HG02884 (cell line): Measurements from ENCODE around the gene ARHGEF28.

ENCODE experiments used
- ATAC-seq: cut with Tn5 transposase; IDR thresholded peaks from one replicate; pipeline ENCODE4 v1.9.1; 2021; ENCODE audit warnings: mild to moderate bottlenecking, moderate library complexity; ENCODE audit not compliant: unreplicated experiment

Gene ARHGEF28

DNA sequence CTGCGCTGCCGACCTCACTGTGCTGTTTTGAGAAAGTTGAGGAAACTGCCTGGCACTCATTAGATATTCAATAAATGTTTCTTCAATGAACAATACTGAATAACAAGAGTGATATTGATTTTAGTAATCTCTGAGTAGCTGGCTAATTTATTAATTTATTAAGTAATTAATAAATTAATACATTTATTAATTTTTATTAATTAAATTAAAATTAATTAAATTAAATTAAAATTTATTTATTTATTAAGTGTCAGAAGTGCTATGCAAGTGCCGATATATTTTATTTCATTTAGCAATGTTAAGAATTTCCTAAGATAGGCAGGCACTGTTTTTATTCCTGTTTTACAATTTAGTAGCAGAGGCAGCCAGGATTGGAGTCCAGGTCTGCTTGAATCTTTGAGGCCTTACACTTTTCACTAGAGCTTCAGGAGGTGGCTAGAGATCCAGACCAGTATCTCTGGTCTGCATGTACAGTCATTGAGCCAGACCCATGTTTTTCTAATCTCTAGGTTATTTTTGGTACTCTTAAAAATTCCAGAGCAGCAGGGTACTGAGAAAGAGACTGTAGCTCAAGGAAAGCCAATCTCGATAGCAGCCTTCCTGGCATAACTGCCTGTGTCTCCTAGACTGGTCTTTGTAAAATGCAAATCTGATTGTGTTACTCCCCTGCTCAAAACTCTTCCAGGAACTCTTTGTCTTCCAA is 109.2 kb downstream of the ARHGEF28 start:
- ATAC-seq: no peak

- ATAC-seq: no peak
Measured at GRCh38 chr5:73739650-73740049, 113.7 kb downstream of the ARHGEF28 start.

- no peak for ATAC-seq
Measured at GRCh38 chr5:73740274-73740790, 114.3 kb downstream of the ARHGEF28 start.

GRCh38 chr5:73743161-73743560 is 117.2 kb downstream of the ARHGEF28 start:
- ATAC-seq: no peak

DNA sequence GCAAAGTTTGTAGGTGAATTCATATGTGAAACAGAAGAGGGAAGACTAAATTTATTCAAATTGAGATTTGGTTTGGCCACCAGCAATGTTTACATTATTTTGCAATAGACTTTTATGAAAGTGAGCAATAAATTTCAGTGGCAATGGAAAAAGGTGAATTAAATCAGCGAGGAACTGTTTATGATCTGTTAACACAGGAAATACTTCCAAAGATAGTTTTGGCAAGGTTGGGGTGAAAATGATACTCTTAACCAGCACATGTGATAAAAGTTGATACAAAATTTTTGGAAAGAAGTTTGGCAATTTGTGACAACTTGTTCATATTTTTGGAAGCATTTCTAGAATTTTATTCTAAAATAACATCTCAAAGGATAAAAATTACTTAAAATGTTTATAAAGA is 119.8 kb downstream of the ARHGEF28 start:
- no peak for ATAC-seq

DNA sequence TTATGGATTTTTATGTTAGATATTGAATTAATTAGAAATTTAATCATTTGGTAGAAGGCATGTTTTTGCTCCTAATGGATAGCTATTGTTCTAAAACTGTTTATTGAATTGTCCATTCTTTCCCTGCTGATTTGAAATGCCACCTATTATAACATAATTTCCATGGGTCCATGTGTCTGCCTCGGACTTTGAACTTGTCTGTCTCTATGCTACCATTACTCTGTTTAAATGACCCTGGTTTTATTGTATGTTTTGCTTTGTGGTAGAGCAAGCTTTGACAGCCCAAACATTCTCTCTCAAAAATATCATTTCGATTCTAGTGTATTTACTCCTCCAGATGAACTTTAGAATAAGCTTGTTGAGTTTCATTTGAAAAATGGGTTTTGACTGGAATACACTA is 120.6 kb downstream of the ARHGEF28 start:
- ATAC-seq: no peak

- ATAC-seq: no peak
Measured at GRCh38 chr5:73747696-73748380, 121.8 kb downstream of the ARHGEF28 start.

- no peak for ATAC-seq
Measured at GRCh38 chr5:73748510-73749400, 122.8 kb downstream of the ARHGEF28 start.

DNA sequence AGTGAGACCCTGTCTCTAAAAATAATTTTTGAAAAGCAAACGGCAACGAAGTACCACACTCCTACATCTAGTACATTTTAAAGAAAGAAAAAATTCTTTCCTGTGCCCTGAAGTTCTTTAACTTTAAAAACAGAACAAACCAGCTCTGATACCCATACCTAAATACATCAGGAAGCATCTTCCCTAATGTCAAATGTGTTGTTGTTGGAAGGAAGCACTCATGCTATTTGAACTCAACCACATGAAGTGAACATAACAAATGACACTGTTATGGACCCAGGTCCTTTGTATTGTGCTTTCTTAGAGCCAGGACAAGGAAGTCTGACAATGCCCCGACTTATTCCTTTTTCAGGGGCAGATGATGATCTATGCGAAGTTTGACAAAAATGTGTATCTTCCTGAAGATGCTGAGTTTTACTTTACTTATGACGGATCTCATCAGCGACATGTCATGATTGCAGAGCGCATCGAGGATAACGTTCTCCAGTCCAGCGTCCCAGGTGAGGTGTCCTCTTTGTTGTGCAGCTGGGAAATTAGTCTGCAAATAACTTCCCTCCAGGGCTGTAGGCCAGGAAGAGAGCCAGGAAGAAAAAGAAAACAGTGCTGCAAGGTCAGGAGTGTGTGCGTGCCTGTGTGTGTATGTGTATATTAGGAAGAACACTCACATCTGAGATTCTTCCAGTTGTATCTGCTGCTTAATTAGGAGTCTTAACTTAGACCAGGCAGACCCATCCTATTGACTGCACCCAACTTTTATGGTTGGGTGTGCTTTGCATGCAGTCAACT is 123.7 kb downstream of the ARHGEF28 start:
- no peak for ATAC-seq

DNA sequence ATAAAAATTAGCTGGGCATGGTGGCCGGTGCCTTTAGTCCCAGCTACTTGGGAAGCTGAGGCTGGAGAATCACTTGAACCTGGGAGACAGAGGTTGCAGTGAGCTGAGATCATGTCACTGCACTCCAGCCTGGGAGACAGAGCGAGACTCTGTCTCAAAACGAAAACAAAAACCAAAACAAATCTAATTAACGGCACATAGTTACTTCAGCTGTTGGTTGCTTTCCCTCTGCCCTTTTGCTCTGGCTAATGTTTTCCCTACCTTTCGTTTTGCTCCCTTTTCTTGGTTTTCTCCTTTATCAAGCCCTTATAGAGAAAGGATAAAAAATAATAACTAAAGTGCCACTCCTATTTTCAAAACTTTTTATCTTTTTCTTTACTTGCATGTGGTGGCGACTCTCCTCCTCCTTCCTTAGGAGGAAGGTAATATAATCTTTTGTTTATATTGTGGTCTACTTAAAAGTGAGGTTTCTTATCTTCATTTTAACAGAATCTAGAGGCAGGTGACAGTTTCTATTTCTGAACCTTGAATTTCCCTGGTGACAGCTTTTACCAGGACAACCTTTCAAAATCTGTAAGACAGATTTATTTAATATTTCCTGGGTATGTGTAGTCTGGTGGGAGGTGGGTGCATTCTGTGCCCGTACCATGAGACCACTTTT is 125.4 kb downstream of the ARHGEF28 start:
- no peak for ATAC-seq

DNA sequence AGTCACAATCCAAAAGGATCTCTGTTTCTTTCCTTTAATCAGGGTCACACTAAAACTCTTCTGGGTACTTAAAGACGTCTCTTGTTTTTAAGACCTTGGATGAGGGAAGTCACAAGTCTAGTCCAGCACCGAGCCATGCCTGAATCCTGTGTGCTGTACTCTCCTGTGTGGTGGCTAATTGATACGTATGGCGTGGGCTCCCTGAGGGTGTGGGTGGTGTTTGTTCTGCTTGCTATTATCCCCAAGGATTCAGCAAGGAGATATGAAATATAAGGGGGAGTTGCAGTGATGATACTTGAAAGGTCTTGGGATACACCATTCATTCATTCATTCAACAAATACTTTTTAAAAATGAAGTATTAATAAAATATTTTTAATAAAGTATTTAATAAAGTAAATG is 128.3 kb downstream of the ARHGEF28 start:
- no peak for ATAC-seq

GRCh38 chr5:73757416-73757815 is 131.4 kb downstream of the ARHGEF28 start:
- ATAC-seq: no peak

- no peak for ATAC-seq
Measured at GRCh38 chr5:73759771-73760170, 133.8 kb downstream of the ARHGEF28 start.

DNA sequence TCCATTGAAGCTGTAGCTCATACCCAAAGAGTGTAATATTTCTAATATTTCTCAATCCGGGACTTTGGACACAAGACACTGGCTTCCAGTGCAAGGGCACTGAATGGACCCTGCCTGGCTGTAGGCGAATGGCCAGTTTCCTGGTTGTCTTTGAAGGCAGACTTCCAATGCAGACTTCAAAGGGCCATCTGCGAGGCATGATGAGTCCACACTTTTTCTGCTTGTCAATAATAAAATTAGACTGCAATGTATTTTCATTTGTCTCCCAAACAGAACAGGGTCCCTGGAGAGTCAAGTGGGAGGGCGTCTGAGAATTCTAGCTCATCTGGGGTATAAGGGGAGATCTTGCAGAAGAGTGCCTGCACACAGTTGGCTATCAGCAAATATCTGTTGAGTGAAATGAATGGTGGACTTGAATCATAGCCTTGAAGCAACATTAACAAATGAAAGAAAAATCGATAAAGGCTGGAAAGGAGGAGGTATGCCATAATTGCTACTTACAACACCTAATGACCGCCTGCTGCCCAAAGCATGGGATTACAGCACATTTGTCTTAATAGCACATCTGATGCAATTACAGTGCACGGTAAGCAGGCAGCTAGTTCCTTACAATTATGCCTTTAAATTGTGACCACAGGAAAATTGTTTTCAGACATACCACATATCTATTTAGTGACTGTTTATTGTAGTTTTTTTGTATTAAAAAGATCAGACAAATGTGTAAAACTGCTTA is 137.5 kb downstream of the ARHGEF28 start:
- no peak for ATAC-seq

GRCh38 chr5:73764586-73764985 is 138.6 kb downstream of the ARHGEF28 start:
- no peak for ATAC-seq

DNA sequence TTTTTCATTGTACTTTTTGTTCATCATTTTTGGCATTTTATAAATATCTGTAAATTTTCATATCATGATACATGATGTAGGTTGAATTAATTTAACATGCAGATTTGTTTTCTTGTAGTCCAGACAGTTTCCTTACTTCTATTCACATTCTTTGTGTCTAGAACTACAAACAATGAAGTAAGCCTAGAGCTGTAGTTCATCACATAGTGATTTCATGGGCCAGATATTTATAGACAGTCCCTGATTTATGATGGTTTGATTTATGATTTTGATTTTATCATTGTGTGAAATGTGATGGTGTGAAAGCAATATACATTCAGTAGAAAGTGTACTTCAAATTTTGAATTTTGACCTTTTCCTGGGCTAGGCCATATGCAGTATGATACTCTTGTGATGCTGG is 139.0 kb downstream of the ARHGEF28 start:
- ATAC-seq: no peak

DNA sequence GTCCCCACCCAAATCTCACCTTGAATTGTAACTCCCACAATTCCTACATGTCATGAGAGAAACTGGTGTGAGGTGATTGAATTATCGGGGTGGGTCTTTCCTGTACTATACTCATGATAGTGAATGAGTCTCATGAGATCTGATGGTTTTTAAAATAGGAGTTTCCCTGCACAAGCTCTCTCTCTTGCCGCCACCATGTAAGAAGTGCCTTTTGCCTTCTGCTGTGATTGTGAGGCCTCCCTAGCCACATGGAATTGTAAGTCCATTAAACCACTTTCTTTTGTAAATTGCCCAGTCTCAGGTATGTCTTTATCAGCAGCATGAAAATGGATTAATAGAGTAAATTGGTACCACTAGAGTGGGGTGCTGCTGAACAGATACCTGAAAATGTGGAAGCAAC is 140.9 kb downstream of the ARHGEF28 start:
- no peak for ATAC-seq

DNA sequence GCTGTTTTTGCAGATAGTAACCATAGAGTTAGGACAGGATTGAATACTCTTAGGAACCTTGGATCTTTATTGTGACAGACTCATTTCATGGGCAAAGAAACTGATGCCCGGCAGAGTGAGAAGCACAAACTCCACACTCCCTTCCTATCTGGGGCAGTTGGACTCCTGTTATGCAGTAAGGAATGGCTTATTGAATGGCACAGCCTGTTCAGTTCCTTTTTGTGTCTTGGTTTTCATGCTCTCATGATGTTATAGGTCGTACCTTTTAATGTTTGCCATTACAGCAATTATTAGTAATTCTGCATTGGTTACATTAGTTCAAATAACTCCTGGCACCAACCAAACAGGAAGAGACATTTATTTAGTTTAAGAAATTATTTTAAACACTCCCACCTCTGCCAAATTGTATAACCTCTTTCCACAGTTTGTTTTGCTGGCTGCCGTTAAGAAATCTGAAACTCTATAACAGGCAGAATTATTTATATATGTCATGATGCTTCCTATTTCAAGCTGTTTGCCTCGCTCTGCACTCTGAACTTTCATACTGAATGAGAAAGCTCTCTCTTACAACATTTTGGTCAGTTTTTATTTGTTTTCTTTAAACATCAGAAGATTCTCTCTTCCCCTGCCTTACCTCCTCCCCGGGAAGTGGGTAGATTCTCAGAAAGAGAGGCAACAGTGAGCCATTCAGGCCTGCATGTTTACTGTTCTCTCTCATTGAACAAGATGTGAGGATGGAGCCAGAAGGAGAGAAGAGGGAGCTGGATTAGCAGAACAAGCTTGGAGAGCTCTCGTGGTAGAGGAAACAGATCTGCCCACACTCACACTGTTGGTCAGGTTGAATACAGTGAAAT is 144.4 kb downstream of the ARHGEF28 start:
- ATAC-seq: no peak

DNA sequence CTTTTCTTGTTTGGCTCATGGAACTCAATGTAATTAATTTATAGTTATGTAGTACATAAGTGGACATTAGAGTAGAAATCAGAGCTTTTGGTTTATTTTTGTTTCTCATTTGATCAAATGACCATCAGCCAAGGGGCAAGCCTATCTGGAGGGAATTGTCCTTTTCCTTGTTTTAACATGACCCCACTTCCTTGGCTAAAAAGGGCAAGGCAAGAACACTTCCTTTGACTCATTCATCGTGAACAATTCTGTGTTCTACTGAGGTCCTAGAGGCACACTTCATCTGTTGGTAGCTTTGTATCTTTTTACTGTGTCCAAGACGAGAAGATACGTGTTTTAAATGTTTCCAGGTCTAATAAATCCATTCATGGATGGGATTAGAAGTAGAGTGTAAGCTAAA is 148.9 kb downstream of the ARHGEF28 start:
- ATAC-seq: no peak
